HEK293 (cell line): ENCODE results near the gene ITPKB.

Experiments used
- CTCF ChIA-PET: fragments of 350-600 bp; formaldehyde crosslinking; extraction: SDS; loops from one replicate; lab custom pipeline; 2021; ENCODE audit warnings: antibody characterized with exemption; lab: Yijun Ruan, JAX
- POLR2A ChIA-PET: fragments of 300-600 bp; formaldehyde crosslinking; extraction: SDS; loops from one replicate; lab custom pipeline; 2020; ENCODE audit warnings: antibody characterized with exemption, inconsistent platforms; lab: Yijun Ruan, JAX
- H3K27ac ChIP-seq: fragments of 200-500 bp; sonication (Bioruptor generic); 2 replicates; pipeline ENCODE4 v1.5.1; 2014; ENCODE audit warnings: low read depth, low read length, control low read depth, inconsistent platforms; ENCODE audit errors: extremely low read depth
- H3K36me3 ChIP-seq, 2 experiments: fragments of 200-500 bp in 1 of 2; sonication (Bioruptor generic) in 1 of 2; 1 replicate in 1 of 2; 2 replicates in 1 of 2; pipeline ENCODE4 v1.5.1; 2014 to 2017; ENCODE audit warnings: inconsistent platforms in 2 of 2, low read length in 2 of 2; ENCODE audit not compliant: control insufficient read depth in 2 of 2, insufficient read depth in 1 of 2
- H3K4me1 ChIP-seq: fragments of 200-500 bp; sonication (Bioruptor generic); 2 replicates; pipeline ENCODE4 v1.5.1; 2014; ENCODE audit warnings: mild to moderate bottlenecking, low read length, inconsistent platforms; ENCODE audit not compliant: control insufficient read depth, insufficient read depth
- H3K4me3 ChIP-seq: 2 replicates; pipeline ENCODE4 v1.5.1; 2011; ENCODE audit warnings: low read depth, mild to moderate bottlenecking, control low read depth, low read length, moderate library complexity
- H3K9me3 ChIP-seq: fragments of 200-500 bp; sonication (Bioruptor generic); 2 replicates; pipeline ENCODE4 v1.5.1; 2014; ENCODE audit warnings: low read depth, low read length, inconsistent platforms; ENCODE audit not compliant: control insufficient read depth, insufficient read depth
- AEBP2 ChIP-seq: fragments of 450-650 bp; formaldehyde crosslinking; IDR thresholded peaks from 2 replicates; pipeline ENCODE4 v1.5.1; 2016; ENCODE audit warnings: missing biosample characterization, missing genetic modification characterization, borderline replicate concordance
- BCL6B ChIP-seq: fragments of 450-650 bp; formaldehyde crosslinking; IDR thresholded peaks from 2 replicates; pipeline ENCODE4 v1.5.1; 2017; ENCODE audit warnings: missing biosample characterization, missing genetic modification characterization
- INSM2 ChIP-seq: fragments of 450-650 bp; formaldehyde crosslinking; IDR thresholded peaks from 2 replicates; pipeline ENCODE4 v1.5.1; 2016; ENCODE audit warnings: missing biosample characterization, missing genetic modification characterization
- KLF10 ChIP-seq: fragments of 450-650 bp; IDR thresholded peaks from 2 replicates; pipeline ENCODE4 v1.5.1; 2018; ENCODE audit warnings: missing biosample characterization, mild to moderate bottlenecking, missing genetic modification characterization
- SCRT1 ChIP-seq: fragments of 450-650 bp; formaldehyde crosslinking; IDR thresholded peaks from 2 replicates; pipeline ENCODE4 v1.5.1; 2016; ENCODE audit warnings: missing biosample characterization, missing genetic modification characterization, borderline replicate concordance
- ZNF184 ChIP-seq: fragments of 450-650 bp; IDR thresholded peaks from 2 replicates; pipeline ENCODE4 v1.5.1; 2018; ENCODE audit warnings: missing biosample characterization, mild to moderate bottlenecking, missing genetic modification characterization
- ZNF23 ChIP-seq: fragments of 450-650 bp; formaldehyde crosslinking; IDR thresholded peaks from 2 replicates; pipeline ENCODE4 v1.5.1; 2016; ENCODE audit warnings: missing biosample characterization, missing genetic modification characterization, borderline replicate concordance
- ZNF280D ChIP-seq: fragments of 450-650 bp; formaldehyde crosslinking; IDR thresholded peaks from 2 replicates; pipeline ENCODE4 v1.5.1; 2016; ENCODE audit warnings: missing biosample characterization, missing genetic modification characterization
- ZNF362 ChIP-seq: fragments of 450-650 bp; formaldehyde crosslinking; IDR thresholded peaks from 2 replicates; pipeline ENCODE4 v1.5.1; 2016; ENCODE audit warnings: missing biosample characterization, missing genetic modification characterization
- ZNF426 ChIP-seq: fragments of 450-650 bp; formaldehyde crosslinking; IDR thresholded peaks from 2 replicates; pipeline ENCODE4 v1.5.1; 2017; ENCODE audit warnings: missing biosample characterization, missing genetic modification characterization, mild to moderate bottlenecking, inconsistent platforms, moderate library complexity
- ZNF473 ChIP-seq: fragments of 450-650 bp; formaldehyde crosslinking; IDR thresholded peaks from 2 replicates; pipeline ENCODE4 v1.5.1; 2017; ENCODE audit warnings: missing biosample characterization, missing genetic modification characterization
- ZNF521 ChIP-seq: fragments of 450-650 bp; formaldehyde crosslinking; IDR thresholded peaks from 2 replicates; pipeline ENCODE4 v1.5.1; 2017; ENCODE audit warnings: missing biosample characterization, mild to moderate bottlenecking, missing genetic modification characterization
- ZNF571 ChIP-seq: fragments of 450-650 bp; formaldehyde crosslinking; IDR thresholded peaks from 2 replicates; pipeline ENCODE4 v1.5.0; 2017; ENCODE audit warnings: missing biosample characterization, missing genetic modification characterization
- ZNF585B ChIP-seq: fragments of 450-650 bp; formaldehyde crosslinking; IDR thresholded peaks from 2 replicates; pipeline ENCODE4 v1.5.1; 2016; ENCODE audit warnings: missing biosample characterization, missing genetic modification characterization
- ZNF677 ChIP-seq: fragments of 450-650 bp; IDR thresholded peaks from 2 replicates; pipeline ENCODE4 v1.5.0; 2018; ENCODE audit warnings: missing biosample characterization, mild to moderate bottlenecking, missing genetic modification characterization, moderate library complexity
- ZNF768 ChIP-seq: fragments of 450-650 bp; formaldehyde crosslinking; IDR thresholded peaks from 2 replicates; pipeline ENCODE4 v1.5.1; 2018; ENCODE audit warnings: missing biosample characterization, mild to moderate bottlenecking, missing genetic modification characterization
- ZNF792 ChIP-seq: fragments of 450-650 bp; formaldehyde crosslinking; IDR thresholded peaks from 2 replicates; pipeline ENCODE4 v1.5.1; 2016; ENCODE audit warnings: missing biosample characterization, missing genetic modification characterization

The ITPKB gene

GRCh38 chr1:226762988-226763904 lies 24.2 kb upstream of the ITPKB start (continued):
- TF ChIP-seq BCL6B (no peak), INSM2 (no peak), ZNF280D (tag by site-specific recombination) (0 out of 2 replicates have a peak, but pooled peaks have one; percentile 6), ZNF571 (tag by site-specific recombination) (no peak), ZNF473 (tag by site-specific recombination) (no peak), ZNF184 (tag by site-specific recombination) (no peak), ZNF426 (tag by site-specific recombination) (no peak), ZNF792 (0 out of 2 replicates have a peak, but pooled peaks have one; percentile 19), KLF10 (tag by site-specific recombination) (no peak), AEBP2 (no peak), ZNF362 (peak; percentile 43; the same call in 1 of the 2 replicates)

- H3K27ac ChIP-seq, result no peak overlapping the region
- no peaks in the 10 kb centered on the region for H3K9me3 ChIP-seq
- no peak for TF ChIP-seq SCRT1 (tag by site-specific recombination)
- TF ChIP-seq ZNF585B (tag by site-specific recombination), result no peak
- TF ChIP-seq ZNF677, result no peak
- peak; percentile 79 for TF ChIP-seq ZNF768 (tag by site-specific recombination)
- TF ChIP-seq ZNF23 (tag by site-specific recombination), result no peak
- no peak for TF ChIP-seq ZNF521 (tag by site-specific recombination)
- no peak overlapping the region for H3K4me3 ChIP-seq
- ChIA-PET CTCF (interaction anchor here (1.1 to 1.6 kb wide), 2 partner anchors 13 to 136 kb away, joined by 3 to 5 read pairs; no protein-coding TSS in a partner anchor), POLR2A (no interaction called here)
- no peaks in the 10 kb centered on the region for H3K36me3 ChIP-seq
- H3K4me1 ChIP-seq, result no peaks in the 10 kb centered on the region
Observed at GRCh38 chr1:226762055-226762454, 23.0 kb upstream of the ITPKB start.
